ENCODE results near the gene LAMB3. TPM values are rescaled to one million over a fixed set of nuclear protein-coding genes. Genes with fewer than 3 reads are reported as not detected.
A peak's percentile ranks its signal among the peaks of the same experiment; 100 is the strongest.

The LAMB3 gene
- total RNA-seq, 1 experiment from 2014 or later: 0.85 TPM

- TF ChIP-seq ZNF232 (CRISPR knock-in tag; IDR thresholded peaks at IDR 0.05) (no peak), TEAD1 (CRISPR knock-in tag; IDR thresholded peaks at IDR 0.05) (no peak), RORB (CRISPR knock-in tag; IDR thresholded peaks at IDR 0.05) (no peak), SP1 (CRISPR knock-in tag; conservative IDR thresholded peaks at IDR 0.05) (no peak), JUN (CRISPR knock-in tag; IDR thresholded peaks at IDR 0.05) (no peak), ERG (CRISPR knock-in tag; IDR thresholded peaks at IDR 0.05) (no peak), HMGA2 (CRISPR knock-in tag; IDR thresholded peaks at IDR 0.05) (no peak), RELA (CRISPR knock-in tag; IDR thresholded peaks at IDR 0.05; ENCODE audit: borderline replicate concordance) (no peak), ZNF281 (CRISPR knock-in tag; IDR thresholded peaks at IDR 0.05) (no peak), ARID4B (CRISPR knock-in tag; IDR thresholded peaks at IDR 0.05; ENCODE audit: borderline replicate concordance) (no peak), NR3C1 (CRISPR knock-in tag; conservative IDR thresholded peaks at IDR 0.05; ENCODE audit: low read depth) (no peak), NFATC4 (CRISPR knock-in tag; IDR thresholded peaks at IDR 0.05) (no peak), GABPB1 (CRISPR knock-in tag; IDR thresholded peaks at IDR 0.05) (peak; percentile 37; the same call in 1 of the 2 replicates), SOX15 (CRISPR knock-in tag; IDR thresholded peaks at IDR 0.05) (no peak), MLX (CRISPR knock-in tag; IDR thresholded peaks at IDR 0.05) (no peak), AR (CRISPR knock-in tag; IDR thresholded peaks at IDR 0.05) (no peak)
- TF ChIP-seq, protein P1, sequence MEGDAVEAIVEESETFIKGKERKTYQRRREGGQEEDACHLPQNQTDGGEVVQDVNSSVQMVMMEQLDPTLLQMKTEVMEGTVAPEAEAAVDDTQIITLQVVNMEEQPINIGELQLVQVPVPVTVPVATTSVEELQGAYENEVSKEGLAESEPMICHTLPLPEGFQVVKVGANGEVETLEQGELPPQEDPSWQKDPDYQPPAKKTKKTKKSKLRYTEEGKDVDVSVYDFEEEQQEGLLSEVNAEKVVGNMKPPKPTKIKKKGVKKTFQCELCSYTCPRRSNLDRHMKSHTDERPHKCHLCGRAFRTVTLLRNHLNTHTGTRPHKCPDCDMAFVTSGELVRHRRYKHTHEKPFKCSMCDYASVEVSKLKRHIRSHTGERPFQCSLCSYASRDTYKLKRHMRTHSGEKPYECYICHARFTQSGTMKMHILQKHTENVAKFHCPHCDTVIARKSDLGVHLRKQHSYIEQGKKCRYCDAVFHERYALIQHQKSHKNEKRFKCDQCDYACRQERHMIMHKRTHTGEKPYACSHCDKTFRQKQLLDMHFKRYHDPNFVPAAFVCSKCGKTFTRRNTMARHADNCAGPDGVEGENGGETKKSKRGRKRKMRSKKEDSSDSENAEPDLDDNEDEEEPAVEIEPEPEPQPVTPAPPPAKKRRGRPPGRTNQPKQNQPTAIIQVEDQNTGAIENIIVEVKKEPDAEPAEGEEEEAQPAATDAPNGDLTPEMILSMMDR (IDR thresholded peaks at IDR 0.05): no peak
- TF ChIP-seq, protein P2, sequence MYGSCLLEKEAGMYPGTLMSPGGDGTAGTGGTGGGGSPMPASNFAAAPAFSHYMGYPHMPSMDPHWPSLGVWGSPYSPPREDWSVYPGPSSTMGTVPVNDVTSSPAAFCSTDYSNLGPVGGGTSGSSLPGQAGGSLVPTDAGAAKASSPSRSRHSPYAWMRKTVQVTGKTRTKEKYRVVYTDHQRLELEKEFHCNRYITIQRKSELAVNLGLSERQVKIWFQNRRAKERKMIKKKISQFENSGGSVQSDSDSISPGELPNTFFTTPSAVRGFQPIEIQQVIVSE (CRISPR knock-in tag; IDR thresholded peaks at IDR 0.05; ENCODE audit: borderline replicate concordance): no peak
- TF ChIP-seq, protein P3, sequence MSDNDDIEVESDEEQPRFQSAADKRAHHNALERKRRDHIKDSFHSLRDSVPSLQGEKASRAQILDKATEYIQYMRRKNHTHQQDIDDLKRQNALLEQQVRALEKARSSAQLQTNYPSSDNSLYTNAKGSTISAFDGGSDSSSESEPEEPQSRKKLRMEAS (CRISPR knock-in tag; IDR thresholded peaks at IDR 0.05): peak; percentile 71
These were observed 22.8 kb upstream of the LAMB3 start, which contains the start of gene G0S2 (continued) for GRCh38 chr1:209674957-209675564.
